ENCODE results near the gene ARMCX2. TPM values are rescaled to one million over a fixed set of nuclear protein-coding genes. Genes with fewer than 3 reads are reported as not detected.

Gene ARMCX2
- polyA plus RNA-seq, 2 donors, result 4.9 to 5.9 TPM

GRCh38 chrX:101617211-101618191 lies 42.1 kb downstream of the ARMCX2 start, which contains the start of gene ARMCX6:
TSS of gene ARMCX6 (minus strand) at chrX:101618000. CDS start at chrX:101616620, 1,380 bp downstream.
- H3K27me3 ChIP-seq (ENCODE audit: control insufficient read depth in 1 of 2, insufficient read depth in 2 of 2, low read length in 2 of 2), result no peaks in the 10 kb centered on the region
- peak within 1 kb of the TSS; percentile 58 to 70 for H3K4me3 ChIP-seq (ENCODE audit: low read depth in 1 of 2, low read length in 2 of 2)
- 0 to 38% methylated on average over 39 of the region's 39 CpGs for WGBS, 2 donors
- no peaks in the 10 kb centered on the region for H3K9me3 ChIP-seq (ENCODE audit: control insufficient read depth in 2 of 2, insufficient read depth in 1 of 2, low read depth in 1 of 2, low read length in 1 of 2)
- no peaks in the 10 kb centered on the region for H3K36me3 ChIP-seq (ENCODE audit: control insufficient read depth in 2 of 2, insufficient read depth in 2 of 2, low read length in 1 of 2)
- H3K27ac ChIP-seq (ENCODE audit: low read depth in 2 of 2, low read length in 1 of 2), result peak within 1 kb of the TSS; percentile 25 to 82
- H3K4me1 ChIP-seq (ENCODE audit: control insufficient read depth in 2 of 2, insufficient read depth in 2 of 2, low read length in 1 of 2), result no peaks in the 10 kb centered on the region

GRCh38 chrX:101605728-101606127 lies 53.9 kb downstream of the ARMCX2 start:
- no peaks in the 10 kb centered on the region for H3K9me3 ChIP-seq (ENCODE audit: control insufficient read depth in 2 of 2, insufficient read depth in 1 of 2, low read depth in 1 of 2, low read length in 1 of 2)
- H3K4me1 ChIP-seq (ENCODE audit: control insufficient read depth in 2 of 2, insufficient read depth in 2 of 2, low read length in 1 of 2), result no peaks in the 10 kb centered on the region
- H3K27ac ChIP-seq (ENCODE audit: low read depth in 2 of 2, low read length in 1 of 2), result no peak overlapping the region
- H3K27me3 ChIP-seq (ENCODE audit: control insufficient read depth in 1 of 2, insufficient read depth in 2 of 2, low read length in 2 of 2), result no peaks in the 10 kb centered on the region
- 21 to 38% methylated on average over 1 of the region's 1 CpG for WGBS, 2 donors
- H3K36me3 ChIP-seq (ENCODE audit: control insufficient read depth in 2 of 2, insufficient read depth in 2 of 2, low read length in 1 of 2), result no peaks in the 10 kb centered on the region
- no peak overlapping the region for H3K4me3 ChIP-seq (ENCODE audit: low read depth in 1 of 2, low read length in 2 of 2)

Other genes with a start within 250 kb of the ARMCX2 start
- 1 to 10 TPM; 3.3 to 8.4 TPM for gene ARMCX4, start 174.4 kb downstream of the ARMCX2 start, polyA plus RNA-seq
- 1 to 10 TPM; 4.0 to 5.5 TPM for gene ARMCX1, start 109.3 kb downstream of the ARMCX2 start, polyA plus RNA-seq
- 10 to 100 TPM; 11.9 to 27.3 TPM for gene ARMCX6, start 41.9 kb downstream of the ARMCX2 start, polyA plus RNA-seq
- 1 to 10 TPM; 7.1 to 7.4 TPM for gene ARMCX3, start 36.7 kb downstream of the ARMCX2 start, polyA plus RNA-seq

Data from esophagus (tissue), 2 donors.